ENCODE results near the gene CYTH1. TPM values are rescaled to one million over a fixed set of nuclear protein-coding genes. Genes with fewer than 3 reads are reported as not detected.

Gene CYTH1
- total RNA-seq, 1 experiment from 2014 or later = 29.6 TPM

DNA sequence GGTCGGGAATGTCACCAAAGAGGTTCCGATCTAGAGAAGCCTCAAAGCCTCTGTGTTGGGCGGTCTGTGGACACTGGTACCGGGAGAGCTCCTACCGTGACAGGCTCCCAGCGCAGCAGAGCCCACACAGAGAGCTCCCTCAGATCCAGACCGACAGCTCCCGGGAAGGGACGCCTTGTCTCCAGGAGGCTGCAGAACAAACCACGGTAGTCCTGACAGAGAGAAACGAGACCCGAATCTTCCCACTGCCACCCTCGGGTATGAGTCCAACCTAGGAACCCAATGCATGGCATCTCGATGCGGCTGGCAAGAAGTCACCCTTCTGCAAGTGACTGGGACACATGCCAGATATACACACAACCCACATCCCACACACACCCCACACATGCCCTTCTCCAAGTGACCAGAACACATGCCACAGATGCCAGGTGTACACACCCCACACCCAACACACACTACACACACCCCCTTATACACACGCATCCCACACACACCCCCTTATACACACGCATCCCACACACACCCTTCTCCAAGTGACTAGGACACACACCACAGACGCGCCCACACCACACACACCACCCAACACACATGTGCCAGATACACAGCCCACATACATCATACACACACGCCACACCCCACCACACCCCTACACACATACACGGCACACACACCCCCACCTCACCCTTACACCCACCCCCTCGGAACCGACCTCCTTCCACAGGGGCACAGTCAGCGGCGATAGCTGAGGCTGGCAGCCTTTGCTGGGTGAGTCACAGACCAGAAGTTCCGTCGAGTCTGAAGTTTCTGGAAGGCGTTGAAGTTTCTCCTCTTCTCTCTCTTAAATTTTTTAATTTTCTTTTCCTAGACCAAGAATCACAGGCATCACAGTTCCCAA lies 15.9 kb upstream of the CYTH1 start:
- H3K27ac Mint-ChIP-seq (ENCODE audit: unreplicated experiment) = peak overlapping the region; percentile 17
- intact Hi-C loops (cut with micrococcal nuclease; ENCODE audit: unreplicated experiment) = no loop called here
- CTCF ChIA-PET = no interaction called here

DNA sequence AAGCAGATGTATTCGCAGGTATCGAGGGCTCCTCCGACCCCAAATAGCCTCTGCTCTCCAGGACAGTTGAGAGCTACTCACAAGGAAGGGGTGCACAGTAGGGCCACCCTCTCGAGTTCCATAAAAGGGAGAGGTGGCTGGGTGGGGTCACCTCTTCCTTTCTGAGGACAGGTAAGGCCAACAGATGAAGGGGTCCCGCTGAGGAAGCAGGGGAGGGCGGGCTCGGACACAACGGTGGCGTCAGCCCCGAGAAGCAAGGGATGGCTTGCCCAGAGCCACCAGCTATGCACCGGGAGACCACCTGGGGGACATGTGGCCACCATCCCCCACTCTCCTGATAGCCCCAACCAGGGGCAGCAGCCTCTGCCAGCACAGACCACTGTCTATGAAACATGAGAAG lies 15.1 kb upstream of the CYTH1 start:
- Histone ChIP-seq H3K4me1 (no peaks in the 10 kb centered on the region), H3K9me3 (no peaks in the 10 kb centered on the region), H3K27me3 (replicated peaks; ENCODE audit: control insufficient read depth, insufficient read depth, low read length) (no peaks in the 10 kb centered on the region), H3K36me3 (ENCODE audit: control insufficient read depth, insufficient read depth, low read length) (peaks cover 5% of the 10 kb centered on the region), H3K4me3 (ENCODE audit: low read depth, low read length) (no peak overlapping the region)
- Mint-ChIP-seq H3K4me1 (ENCODE audit: low read depth, unreplicated experiment) (no peaks in the 10 kb centered on the region), H3K27ac (ENCODE audit: unreplicated experiment) (no peak overlapping the region), H3K27me3 (ENCODE audit: insufficient read depth, unreplicated experiment) (no peaks in the 10 kb centered on the region), H3K4me3 (ENCODE audit: unreplicated experiment) (no peak overlapping the region), H3K36me3 (ENCODE audit: insufficient read depth, unreplicated experiment) (peaks cover 79% of the 10 kb centered on the region), H3K9me3 (ENCODE audit: unreplicated experiment) (no peaks in the 10 kb centered on the region)
- no TSS peak for BruUV-seq (replicated peaks)
- intact Hi-C loops (cut with micrococcal nuclease; ENCODE audit: unreplicated experiment) = no loop called here
- no peak for DNase-seq
- TF ChIP-seq, protein P1, sequence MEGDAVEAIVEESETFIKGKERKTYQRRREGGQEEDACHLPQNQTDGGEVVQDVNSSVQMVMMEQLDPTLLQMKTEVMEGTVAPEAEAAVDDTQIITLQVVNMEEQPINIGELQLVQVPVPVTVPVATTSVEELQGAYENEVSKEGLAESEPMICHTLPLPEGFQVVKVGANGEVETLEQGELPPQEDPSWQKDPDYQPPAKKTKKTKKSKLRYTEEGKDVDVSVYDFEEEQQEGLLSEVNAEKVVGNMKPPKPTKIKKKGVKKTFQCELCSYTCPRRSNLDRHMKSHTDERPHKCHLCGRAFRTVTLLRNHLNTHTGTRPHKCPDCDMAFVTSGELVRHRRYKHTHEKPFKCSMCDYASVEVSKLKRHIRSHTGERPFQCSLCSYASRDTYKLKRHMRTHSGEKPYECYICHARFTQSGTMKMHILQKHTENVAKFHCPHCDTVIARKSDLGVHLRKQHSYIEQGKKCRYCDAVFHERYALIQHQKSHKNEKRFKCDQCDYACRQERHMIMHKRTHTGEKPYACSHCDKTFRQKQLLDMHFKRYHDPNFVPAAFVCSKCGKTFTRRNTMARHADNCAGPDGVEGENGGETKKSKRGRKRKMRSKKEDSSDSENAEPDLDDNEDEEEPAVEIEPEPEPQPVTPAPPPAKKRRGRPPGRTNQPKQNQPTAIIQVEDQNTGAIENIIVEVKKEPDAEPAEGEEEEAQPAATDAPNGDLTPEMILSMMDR (IDR thresholded peaks at IDR 0.05; ENCODE audit: insufficient read depth in 1 of 2, low read depth in 1 of 2, low read length in 1 of 2, severe bottlenecking in 1 of 2, unreplicated experiment in 1 of 2) = no peak
- CTCF ChIA-PET = no interaction called here
- POLR2A ChIA-PET = no interaction called here

More for the DNA sequence above, 15.9 kb upstream of the CYTH1 start:
- POLR2A ChIA-PET = no interaction called here
- Mint-ChIP-seq H3K27me3 (ENCODE audit: insufficient read depth, unreplicated experiment) (no peaks in the 10 kb centered on the region), H3K36me3 (ENCODE audit: insufficient read depth, unreplicated experiment) (peaks cover 86% of the 10 kb centered on the region), H3K4me3 (ENCODE audit: unreplicated experiment) (no peak overlapping the region), H3K9me3 (ENCODE audit: unreplicated experiment) (no peaks in the 10 kb centered on the region), H3K4me1 (ENCODE audit: low read depth, unreplicated experiment) (no peaks in the 10 kb centered on the region)
- H3K27me3 ChIP-seq (replicated peaks; ENCODE audit: control insufficient read depth, insufficient read depth, low read length) = no peaks in the 10 kb centered on the region
- H3K4me1 ChIP-seq = no peaks in the 10 kb centered on the region
- no peak for DNase-seq
- H3K4me3 ChIP-seq (ENCODE audit: low read depth, low read length) = no peak overlapping the region
- peaks cover 5% of the 10 kb centered on the region for H3K36me3 ChIP-seq (ENCODE audit: control insufficient read depth, insufficient read depth, low read length)
- TF ChIP-seq, protein P1 (IDR thresholded peaks at IDR 0.05; ENCODE audit: insufficient read depth in 1 of 2, low read depth in 1 of 2, low read length in 1 of 2, severe bottlenecking in 1 of 2, unreplicated experiment in 1 of 2) = no peak
- H3K9me3 ChIP-seq = no peaks in the 10 kb centered on the region
- no TSS peak for BruUV-seq (replicated peaks)

DNA sequence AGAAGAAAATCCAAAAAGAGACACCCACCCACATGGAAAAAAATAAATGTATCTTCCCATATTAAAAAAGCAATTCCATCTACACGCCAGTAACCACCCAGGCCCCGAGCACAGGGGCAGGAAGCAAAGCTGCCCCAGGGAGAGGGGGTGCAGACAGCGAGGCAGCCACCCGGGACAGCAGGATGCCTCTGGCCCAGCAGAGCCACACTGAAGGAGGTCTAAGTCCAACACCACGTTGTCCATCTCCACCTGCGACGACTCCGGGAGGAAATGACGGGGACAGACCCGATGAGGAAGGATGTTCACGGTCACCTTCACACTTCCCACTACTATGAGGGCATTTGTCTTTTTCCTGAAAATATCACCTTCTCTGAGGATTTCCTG lies 14.4 kb upstream of the CYTH1 start:
- ChIA-PET POLR2A (no interaction called here), CTCF (no interaction called here)
- Mint-ChIP-seq H3K36me3 (ENCODE audit: insufficient read depth, unreplicated experiment) (peaks cover 72% of the 10 kb centered on the region), H3K27me3 (ENCODE audit: insufficient read depth, unreplicated experiment) (no peaks in the 10 kb centered on the region), H3K4me1 (ENCODE audit: low read depth, unreplicated experiment) (no peaks in the 10 kb centered on the region), H3K4me3 (ENCODE audit: unreplicated experiment) (no peak overlapping the region), H3K27ac (ENCODE audit: unreplicated experiment) (no peak overlapping the region), H3K9me3 (ENCODE audit: unreplicated experiment) (no peaks in the 10 kb centered on the region)
- no peaks in the 10 kb centered on the region for H3K9me3 ChIP-seq
- DNase-seq = no peak
- no peaks in the 10 kb centered on the region for H3K27me3 ChIP-seq (replicated peaks; ENCODE audit: control insufficient read depth, insufficient read depth, low read length)
- no peaks in the 10 kb centered on the region for H3K4me1 ChIP-seq
- intact Hi-C loops (cut with micrococcal nuclease; ENCODE audit: unreplicated experiment) = no loop called here
- TF ChIP-seq, protein P1 (IDR thresholded peaks at IDR 0.05; ENCODE audit: insufficient read depth in 1 of 2, low read depth in 1 of 2, low read length in 1 of 2, severe bottlenecking in 1 of 2, unreplicated experiment in 1 of 2) = no peak
- H3K36me3 ChIP-seq (ENCODE audit: control insufficient read depth, insufficient read depth, low read length) = peaks cover 5% of the 10 kb centered on the region
- no TSS peak for BruUV-seq (replicated peaks)
- no peak overlapping the region for H3K4me3 ChIP-seq (ENCODE audit: low read depth, low read length)
